ENCODE results near the gene EIF1. TPM values are rescaled to one million over a fixed set of nuclear protein-coding genes. Genes with fewer than 3 reads are reported as not detected.

EIF1 gene
- total RNA-seq, 1 experiment from 2014 or later = 481 TPM

DNA sequence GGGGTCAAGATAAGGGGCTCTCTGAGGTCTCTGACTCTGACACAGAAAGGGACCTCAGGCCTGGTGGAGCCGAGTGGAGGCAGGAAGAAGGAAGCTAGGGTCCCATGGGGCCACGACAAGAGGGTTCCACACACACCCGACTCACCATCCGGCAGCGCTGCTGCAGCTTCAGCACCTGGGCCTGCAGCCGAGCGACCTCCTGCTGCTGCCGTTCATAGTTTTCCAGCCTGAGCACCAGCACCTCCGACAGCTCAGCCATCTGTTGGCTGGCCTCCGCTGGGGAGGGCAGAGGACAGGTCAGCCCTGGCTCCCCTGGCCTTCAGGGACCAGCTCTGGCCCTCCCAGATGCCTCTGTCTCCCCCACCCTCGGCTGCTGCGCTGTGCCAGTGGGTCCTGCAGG is 39.4 kb downstream of the EIF1 start (continued):
- TF ChIP-seq GRHL2 (CRISPR knock-in tag; IDR thresholded peaks at IDR 0.05; ENCODE audit: insufficient replicate concordance, severe bottlenecking) (no peak), SP1 (CRISPR knock-in tag; conservative IDR thresholded peaks at IDR 0.05) (no peak), KAT7 (CRISPR knock-in tag; IDR thresholded peaks at IDR 0.05; ENCODE audit: borderline replicate concordance) (no peak), ZNF317 (CRISPR knock-in tag; IDR thresholded peaks at IDR 0.05; ENCODE audit: borderline replicate concordance, low read depth) (no peak), TP53 (CRISPR knock-in tag; IDR thresholded peaks at IDR 0.05) (no peak), ATF1 (CRISPR knock-in tag; IDR thresholded peaks at IDR 0.05) (no peak), ELF4 (CRISPR knock-in tag; IDR thresholded peaks at IDR 0.05; ENCODE audit: low read depth) (no peak), ZNF263 (CRISPR knock-in tag; IDR thresholded peaks at IDR 0.05; ENCODE audit: low read depth) (no peak)
- TF ChIP-seq, protein P1, sequence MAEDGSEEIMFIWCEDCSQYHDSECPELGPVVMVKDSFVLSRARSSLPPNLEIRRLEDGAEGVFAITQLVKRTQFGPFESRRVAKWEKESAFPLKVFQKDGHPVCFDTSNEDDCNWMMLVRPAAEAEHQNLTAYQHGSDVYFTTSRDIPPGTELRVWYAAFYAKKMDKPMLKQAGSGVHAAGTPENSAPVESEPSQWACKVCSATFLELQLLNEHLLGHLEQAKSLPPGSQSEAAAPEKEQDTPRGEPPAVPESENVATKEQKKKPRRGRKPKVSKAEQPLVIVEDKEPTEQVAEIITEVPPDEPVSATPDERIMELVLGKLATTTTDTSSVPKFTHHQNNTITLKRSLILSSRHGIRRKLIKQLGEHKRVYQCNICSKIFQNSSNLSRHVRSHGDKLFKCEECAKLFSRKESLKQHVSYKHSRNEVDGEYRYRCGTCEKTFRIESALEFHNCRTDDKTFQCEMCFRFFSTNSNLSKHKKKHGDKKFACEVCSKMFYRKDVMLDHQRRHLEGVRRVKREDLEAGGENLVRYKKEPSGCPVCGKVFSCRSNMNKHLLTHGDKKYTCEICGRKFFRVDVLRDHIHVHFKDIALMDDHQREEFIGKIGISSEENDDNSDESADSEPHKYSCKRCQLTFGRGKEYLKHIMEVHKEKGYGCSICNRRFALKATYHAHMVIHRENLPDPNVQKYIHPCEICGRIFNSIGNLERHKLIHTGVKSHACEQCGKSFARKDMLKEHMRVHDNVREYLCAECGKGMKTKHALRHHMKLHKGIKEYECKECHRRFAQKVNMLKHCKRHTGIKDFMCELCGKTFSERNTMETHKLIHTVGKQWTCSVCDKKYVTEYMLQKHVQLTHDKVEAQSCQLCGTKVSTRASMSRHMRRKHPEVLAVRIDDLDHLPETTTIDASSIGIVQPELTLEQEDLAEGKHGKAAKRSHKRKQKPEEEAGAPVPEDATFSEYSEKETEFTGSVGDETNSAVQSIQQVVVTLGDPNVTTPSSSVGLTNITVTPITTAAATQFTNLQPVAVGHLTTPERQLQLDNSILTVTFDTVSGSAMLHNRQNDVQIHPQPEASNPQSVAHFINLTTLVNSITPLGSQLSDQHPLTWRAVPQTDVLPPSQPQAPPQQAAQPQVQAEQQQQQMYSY (CRISPR knock-in tag; IDR thresholded peaks at IDR 0.05) = no peak
- TF ChIP-seq, protein P2, sequence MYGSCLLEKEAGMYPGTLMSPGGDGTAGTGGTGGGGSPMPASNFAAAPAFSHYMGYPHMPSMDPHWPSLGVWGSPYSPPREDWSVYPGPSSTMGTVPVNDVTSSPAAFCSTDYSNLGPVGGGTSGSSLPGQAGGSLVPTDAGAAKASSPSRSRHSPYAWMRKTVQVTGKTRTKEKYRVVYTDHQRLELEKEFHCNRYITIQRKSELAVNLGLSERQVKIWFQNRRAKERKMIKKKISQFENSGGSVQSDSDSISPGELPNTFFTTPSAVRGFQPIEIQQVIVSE (CRISPR knock-in tag; IDR thresholded peaks at IDR 0.05; ENCODE audit: borderline replicate concordance) = no peak

DNA sequence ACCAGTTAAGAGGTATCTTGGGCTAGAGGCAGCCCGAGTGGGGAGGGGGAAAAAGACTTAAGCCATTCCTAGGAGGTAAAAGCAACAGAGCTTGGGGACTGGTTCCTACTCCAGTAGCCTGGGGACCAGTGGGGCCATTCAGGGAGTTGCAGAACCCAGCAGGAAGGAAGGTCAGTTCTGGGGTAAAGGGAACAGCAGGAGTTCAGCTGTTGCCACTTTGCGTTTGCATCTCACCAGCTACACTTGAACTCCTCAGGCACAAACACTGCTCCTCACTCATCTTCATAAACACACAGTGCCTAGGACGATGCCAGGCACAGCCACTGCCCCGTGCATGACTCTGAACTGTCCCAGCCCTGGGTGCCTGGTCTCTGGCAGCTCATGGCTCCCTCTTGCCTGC is 41.8 kb downstream of the EIF1 start:
- H3K4me3 Mint-ChIP-seq = no peak overlapping the region
- H3K4me1 Mint-ChIP-seq = peaks cover 7% of the 10 kb centered on the region; the same call in 1 of the 2 replicates
- H3K27ac Mint-ChIP-seq = no peak overlapping the region
- DNase-seq (ENCODE audit: low spot score) (no peak), ATAC-seq (no peak)
- no peaks in the 10 kb centered on the region for H3K9me3 Mint-ChIP-seq
- no peaks in the 10 kb centered on the region for H3K36me3 Mint-ChIP-seq
- ChIA-PET CTCF (interaction anchor here (1.3 to 2.8 kb wide), 3 partner anchors 34 to 56 kb away, joined by 3 to 13 read pairs (median 8); partner anchors contain the start of gene JUP), POLR2A (interaction anchor here (1.1 kb wide), 1 partner anchor 229 kb away, joined by 3 read pairs; no protein-coding TSS in a partner anchor)
- H3K27me3 Mint-ChIP-seq (ENCODE audit: low read depth) = peaks cover 50% of the 10 kb centered on the region
- TF ChIP-seq ZNF671 (CRISPR knock-in tag; IDR thresholded peaks at IDR 0.05) (no peak), SP1 (CRISPR knock-in tag; conservative IDR thresholded peaks at IDR 0.05) (no peak), NR1H2 (CRISPR knock-in tag; IDR thresholded peaks at IDR 0.05) (no peak), ZNF416 (CRISPR knock-in tag; IDR thresholded peaks at IDR 0.05) (no peak), JUN (CRISPR knock-in tag; IDR thresholded peaks at IDR 0.05) (no peak), ZNF263 (CRISPR knock-in tag; IDR thresholded peaks at IDR 0.05; ENCODE audit: low read depth) (no peak), NR3C1 (CRISPR knock-in tag; conservative IDR thresholded peaks at IDR 0.05; ENCODE audit: low read depth) (no peak), KAT7 (CRISPR knock-in tag; IDR thresholded peaks at IDR 0.05; ENCODE audit: borderline replicate concordance) (no peak), SMAD4 (CRISPR knock-in tag; IDR thresholded peaks at IDR 0.05) (no peak), ATF1 (CRISPR knock-in tag; IDR thresholded peaks at IDR 0.05) (no peak), ZBTB21 (CRISPR knock-in tag; IDR thresholded peaks at IDR 0.05; ENCODE audit: borderline replicate concordance) (no peak)
- TF ChIP-seq, protein P3, sequence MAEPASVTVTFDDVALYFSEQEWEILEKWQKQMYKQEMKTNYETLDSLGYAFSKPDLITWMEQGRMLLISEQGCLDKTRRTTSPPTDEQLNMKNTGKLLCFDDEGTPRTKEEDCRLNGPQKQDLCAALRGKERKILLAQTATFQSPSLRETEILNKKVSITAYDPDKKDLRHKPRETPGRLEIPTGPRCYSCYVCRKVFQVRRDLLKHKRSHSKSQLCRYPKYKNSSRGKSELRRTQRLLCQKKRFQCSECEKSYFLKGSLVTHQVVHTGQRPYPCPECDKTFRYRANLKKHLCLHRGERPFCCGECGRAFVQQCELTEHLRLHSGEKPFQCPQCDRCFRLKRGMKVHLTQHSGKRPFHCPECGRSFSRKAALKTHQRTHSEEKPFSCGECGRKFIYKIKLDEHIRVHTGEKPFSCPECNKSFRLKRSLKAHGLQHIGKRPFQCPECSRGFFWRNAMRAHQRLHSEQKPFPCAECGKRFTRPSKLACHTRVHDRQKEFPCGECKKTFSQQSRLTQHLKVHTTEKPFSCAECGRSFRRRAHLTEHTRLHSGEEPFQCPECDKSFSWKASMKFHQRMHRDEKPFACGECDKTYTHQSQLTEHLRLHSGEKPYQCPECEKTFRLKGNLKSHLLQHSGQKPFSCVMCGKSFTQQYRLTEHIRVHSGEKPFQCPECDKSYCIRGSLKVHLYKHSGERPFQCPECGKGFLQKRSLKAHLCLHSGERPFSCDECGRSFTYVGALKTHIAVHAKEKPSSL (CRISPR knock-in tag; conservative IDR thresholded peaks at IDR 0.05) = no peak
- TF ChIP-seq, protein P4, sequence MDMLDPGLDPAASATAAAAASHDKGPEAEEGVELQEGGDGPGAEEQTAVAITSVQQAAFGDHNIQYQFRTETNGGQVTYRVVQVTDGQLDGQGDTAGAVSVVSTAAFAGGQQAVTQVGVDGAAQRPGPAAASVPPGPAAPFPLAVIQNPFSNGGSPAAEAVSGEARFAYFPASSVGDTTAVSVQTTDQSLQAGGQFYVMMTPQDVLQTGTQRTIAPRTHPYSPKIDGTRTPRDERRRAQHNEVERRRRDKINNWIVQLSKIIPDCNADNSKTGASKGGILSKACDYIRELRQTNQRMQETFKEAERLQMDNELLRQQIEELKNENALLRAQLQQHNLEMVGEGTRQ (CRISPR knock-in tag; IDR thresholded peaks at IDR 0.05) = no peak
- TF ChIP-seq, protein P5, sequence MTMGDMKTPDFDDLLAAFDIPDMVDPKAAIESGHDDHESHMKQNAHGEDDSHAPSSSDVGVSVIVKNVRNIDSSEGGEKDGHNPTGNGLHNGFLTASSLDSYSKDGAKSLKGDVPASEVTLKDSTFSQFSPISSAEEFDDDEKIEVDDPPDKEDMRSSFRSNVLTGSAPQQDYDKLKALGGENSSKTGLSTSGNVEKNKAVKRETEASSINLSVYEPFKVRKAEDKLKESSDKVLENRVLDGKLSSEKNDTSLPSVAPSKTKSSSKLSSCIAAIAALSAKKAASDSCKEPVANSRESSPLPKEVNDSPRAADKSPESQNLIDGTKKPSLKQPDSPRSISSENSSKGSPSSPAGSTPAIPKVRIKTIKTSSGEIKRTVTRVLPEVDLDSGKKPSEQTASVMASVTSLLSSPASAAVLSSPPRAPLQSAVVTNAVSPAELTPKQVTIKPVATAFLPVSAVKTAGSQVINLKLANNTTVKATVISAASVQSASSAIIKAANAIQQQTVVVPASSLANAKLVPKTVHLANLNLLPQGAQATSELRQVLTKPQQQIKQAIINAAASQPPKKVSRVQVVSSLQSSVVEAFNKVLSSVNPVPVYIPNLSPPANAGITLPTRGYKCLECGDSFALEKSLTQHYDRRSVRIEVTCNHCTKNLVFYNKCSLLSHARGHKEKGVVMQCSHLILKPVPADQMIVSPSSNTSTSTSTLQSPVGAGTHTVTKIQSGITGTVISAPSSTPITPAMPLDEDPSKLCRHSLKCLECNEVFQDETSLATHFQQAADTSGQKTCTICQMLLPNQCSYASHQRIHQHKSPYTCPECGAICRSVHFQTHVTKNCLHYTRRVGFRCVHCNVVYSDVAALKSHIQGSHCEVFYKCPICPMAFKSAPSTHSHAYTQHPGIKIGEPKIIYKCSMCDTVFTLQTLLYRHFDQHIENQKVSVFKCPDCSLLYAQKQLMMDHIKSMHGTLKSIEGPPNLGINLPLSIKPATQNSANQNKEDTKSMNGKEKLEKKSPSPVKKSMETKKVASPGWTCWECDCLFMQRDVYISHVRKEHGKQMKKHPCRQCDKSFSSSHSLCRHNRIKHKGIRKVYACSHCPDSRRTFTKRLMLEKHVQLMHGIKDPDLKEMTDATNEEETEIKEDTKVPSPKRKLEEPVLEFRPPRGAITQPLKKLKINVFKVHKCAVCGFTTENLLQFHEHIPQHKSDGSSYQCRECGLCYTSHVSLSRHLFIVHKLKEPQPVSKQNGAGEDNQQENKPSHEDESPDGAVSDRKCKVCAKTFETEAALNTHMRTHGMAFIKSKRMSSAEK (CRISPR knock-in tag; IDR thresholded peaks at IDR 0.05; ENCODE audit: borderline replicate concordance) = no peak
- TF ChIP-seq, protein P6, sequence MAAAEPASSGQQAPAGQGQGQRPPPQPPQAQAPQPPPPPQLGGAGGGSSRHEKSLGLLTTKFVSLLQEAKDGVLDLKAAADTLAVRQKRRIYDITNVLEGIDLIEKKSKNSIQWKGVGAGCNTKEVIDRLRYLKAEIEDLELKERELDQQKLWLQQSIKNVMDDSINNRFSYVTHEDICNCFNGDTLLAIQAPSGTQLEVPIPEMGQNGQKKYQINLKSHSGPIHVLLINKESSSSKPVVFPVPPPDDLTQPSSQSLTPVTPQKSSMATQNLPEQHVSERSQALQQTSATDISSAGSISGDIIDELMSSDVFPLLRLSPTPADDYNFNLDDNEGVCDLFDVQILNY (CRISPR knock-in tag; IDR thresholded peaks at IDR 0.05) = no peak

Measured in WTC11 (cell line).